NCI-H146 treated with DMSO at 0.1 percent for 48 hours (cell line): ENCODE data around the gene TEX14.
A peak's percentile ranks its signal among the peaks of the same experiment; 100 is the strongest.

Source experiments
- DNase-seq: peaks from one replicate; lab custom pipeline; 2025; ENCODE audit not compliant: unreplicated experiment; lab: John Stamatoyannopoulos, UW

Gene TEX14

DNA sequence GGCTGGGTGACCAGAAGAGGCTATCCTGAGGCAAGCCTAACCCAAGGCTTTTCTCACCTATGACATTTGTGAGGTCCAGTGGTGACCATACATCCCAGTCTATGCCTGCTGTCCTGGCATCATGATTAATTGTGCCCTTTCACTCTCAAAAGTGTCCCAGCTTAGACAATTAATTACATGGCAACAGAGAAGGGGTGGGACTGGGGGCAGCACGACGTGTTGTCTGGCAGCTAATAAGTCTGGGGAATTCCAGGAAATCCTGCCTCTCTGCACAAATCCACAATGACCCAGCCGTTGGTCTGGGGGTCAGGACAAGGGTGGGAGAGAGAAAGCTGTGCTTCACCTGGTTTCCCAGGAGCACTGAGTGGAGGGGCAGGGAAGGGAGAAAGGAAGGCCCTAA lies 163.4 kb downstream of the TEX14 start:
- DNase-seq, result no peak

DNA sequence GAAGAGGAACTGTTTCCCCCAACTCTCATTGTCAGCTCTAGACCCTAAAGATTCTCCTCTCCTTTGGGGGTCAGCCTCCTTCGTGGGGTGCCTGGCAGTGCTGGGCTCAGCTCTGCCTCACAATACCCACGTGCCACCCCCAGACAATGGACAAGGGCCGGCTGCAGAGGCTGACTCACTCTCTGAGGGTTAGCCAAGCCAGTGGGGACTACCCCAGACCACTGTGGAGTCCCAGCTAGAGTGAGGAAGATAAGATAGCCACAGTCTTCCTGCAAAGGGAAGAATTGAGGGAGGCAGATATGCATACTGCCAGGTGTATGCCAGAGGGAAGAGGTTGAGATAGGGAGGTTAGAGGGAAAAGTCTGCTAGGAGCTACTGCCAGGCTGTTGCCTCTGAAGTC lies 163.9 kb downstream of the TEX14 start:
- DNase-seq, result no peak

DNA sequence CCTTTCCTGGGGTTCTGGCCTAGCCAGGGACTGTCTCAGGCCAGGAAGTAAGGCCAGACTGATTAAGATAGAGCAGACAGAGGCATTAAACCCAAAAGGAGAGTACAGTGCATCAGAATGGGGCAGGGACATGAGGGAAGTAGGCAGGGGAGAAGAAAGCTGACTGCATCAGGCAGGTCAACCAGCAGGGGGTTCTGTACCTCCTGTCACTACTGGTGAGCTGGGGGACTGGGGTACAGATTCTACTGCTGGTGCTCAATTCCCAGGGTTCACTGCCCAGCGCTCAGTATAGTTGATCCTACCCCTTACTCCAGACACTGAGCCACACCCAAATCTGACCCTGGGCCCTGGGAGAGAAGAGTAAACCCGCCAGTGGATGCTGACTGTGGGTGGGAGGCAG lies 164.5 kb downstream of the TEX14 start:
- DNase-seq, result no peak

DNA sequence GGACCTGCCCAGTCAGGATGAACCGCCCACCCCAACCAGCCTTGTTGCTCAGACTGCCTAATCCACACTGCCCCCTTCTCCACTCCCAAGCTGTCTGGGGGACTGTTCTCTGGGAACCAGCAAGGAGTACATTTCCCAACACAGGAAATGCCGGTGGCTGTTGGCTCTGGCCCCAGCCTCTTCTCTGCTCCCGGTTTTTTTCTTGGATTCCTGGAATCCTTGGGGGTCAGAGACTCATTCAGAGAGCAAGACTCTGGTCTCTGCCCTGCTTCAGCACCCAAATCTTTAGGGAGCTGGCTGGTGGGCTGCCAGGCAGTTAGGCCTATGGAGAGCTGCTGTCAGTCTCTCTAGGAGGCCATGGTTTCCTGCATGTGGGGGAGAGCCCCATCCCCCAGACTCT lies 166.6 kb downstream of the TEX14 start:
- no peak for DNase-seq

DNA sequence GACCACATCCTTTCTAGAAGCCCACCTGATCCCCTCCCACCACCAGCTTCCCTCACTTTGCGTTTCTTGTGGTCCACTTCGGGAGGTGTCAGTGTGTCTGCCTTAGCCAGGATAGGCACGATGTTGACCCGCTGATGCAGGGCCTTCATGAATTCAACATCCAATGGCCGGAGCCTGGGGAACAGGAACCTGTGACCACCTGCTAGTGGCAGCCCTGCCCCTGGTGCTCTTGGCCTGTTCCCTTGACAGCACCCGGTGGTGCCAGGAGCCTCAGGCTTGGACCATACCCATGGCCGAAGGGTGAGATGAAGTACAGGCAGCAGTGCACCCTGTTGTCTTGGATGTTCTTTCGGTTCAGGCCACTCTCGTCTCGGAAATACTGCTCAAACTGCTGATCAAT lies 170.2 kb downstream of the TEX14 start:
- no peak for DNase-seq

DNA sequence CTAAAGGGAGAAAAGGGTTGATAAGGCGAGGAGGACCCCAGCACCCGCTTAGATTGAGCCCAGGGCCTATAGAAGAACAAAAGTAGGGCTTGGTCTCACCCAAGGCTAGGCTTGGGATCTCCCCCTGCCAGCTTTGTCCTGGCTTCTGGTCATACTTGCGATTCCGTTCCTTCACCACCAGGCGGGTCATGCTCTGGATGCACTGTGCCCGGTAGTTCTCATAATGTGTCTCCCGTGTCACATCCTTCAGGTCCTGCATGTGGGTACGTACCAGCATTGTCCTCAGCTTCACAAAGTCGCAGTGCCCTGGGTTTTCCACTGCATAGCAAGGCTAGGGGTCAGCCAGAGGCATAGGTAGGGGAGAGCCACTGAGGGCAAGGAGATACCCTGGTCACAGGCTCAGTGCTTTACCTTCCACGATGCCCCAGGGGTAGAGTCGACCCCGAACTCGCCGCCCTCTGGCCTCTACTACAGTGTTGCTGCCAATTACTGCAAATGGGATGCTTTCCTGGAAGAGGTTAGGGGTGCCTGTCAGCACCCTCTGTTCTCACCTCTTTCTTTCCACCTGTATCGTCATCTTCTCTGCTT lies 170.9 kb downstream of the TEX14 start:
- DNase-seq, result no peak

DNA sequence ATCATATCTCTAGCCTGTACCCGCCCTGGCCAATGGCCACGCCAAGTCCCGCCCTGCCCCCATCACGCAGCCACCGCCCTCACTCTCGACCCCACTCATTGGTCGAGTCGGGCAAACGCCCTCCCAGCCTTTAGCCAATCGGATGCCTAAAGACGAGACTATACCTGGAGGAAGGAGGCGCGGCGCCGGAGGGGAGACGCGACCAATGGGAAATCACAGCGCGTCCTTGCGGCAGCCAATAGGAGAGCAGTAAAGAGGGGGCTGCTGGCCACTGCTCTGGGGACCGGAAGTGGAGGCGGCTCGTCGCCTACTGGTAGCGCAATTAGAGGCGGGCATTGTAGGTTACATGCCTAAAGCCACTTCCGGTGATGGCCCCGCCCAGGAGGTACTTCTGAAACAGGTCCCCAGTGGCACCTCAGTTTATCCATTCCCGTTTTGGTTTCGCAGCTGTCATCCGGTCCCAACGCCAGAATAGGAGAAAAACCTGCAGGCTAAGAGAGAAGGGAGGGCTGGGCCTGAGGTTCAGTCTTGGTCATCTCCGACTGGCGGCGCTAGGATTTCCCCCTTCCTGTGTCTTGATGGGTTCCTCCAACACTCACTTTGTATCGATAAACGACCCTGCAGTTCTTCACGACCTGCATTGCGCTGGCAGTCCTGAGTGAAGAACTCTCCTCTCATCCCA lies 173.8 kb downstream of the TEX14 start:
- DNase-seq, result peak; percentile 99

DNA sequence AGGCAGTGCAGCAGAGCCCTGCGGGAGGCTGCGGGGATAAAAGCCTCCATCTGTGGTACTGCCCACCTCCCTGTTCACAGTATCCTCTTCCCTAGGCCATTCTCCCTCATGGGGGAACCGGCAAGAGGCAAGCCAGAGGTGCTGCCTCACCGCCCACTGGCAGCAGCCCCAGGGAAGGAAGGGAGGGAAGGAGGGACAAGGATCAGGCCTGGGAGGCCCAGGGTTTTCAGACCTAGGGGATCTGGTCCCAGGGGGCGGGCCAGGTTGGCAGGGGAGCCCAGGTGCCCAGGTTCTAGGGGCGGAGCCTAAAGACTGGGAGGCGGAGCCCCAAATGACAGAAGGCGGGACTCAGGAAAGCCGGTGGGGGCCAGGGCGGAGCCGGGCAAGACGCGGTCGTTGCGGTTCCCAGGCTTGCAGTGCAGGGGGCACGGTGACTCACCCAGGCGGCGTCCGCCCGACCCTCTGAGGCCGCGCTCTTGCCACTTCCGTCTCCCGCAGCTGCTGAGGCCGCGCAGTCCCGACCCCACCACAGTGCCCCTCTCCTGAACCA lies 174.4 kb downstream of the TEX14 start:
- DNase-seq, result no peak

DNA sequence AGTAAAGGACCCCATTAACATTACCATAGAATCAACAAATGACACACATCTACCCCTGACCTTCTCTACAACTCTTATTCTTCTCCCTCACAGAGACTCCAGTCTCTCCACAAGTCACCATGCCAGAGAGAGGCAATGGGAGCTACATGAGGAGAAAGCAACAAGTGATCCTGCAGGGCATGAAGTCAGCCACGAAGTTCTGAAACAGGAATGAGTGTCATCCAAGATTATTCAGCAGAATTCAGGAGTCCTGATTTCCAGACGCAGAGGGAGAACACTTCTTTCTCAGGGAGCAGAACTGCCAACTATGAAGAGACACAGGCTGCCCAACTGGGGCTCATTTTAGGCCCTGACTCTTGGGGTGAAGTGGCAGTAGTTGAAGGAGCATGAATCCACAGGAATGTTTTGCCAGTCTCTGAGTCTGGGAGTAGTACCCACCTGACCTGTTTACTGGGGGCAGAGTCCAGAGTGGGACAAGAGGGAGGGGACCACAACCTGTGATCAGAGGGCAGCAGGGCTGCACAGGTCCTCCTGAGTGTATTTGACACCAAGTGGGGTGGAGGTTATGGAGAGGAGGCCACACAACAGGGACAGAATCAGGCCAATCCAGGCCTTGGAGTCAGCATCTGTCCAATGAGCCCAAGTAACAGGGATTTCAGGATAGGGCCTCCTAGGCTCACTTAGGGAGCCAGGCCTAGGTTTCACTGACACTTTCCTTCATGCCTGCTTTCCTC lies 175.0 kb downstream of the TEX14 start:
- no peak for DNase-seq

DNA sequence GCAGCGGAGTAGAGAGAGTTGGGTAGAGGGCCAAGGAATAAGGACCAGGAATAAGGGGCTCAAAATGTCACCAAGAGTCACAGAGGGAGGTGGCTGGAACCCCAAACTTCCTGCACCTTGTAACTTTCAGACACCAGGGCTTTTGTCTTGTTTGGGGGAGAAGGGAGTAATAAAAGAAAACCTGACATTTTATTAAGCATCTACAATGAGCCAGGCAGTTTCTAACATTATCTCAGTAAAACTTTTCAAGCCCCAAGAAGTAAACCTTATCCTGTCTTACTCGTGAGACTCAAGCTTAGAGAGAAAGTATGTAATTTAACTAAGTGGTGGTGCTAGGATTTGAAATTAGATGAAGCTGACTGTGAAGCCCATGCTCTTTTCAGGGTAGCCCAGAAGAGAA lies 176.6 kb downstream of the TEX14 start:
- DNase-seq, result no peak

DNA sequence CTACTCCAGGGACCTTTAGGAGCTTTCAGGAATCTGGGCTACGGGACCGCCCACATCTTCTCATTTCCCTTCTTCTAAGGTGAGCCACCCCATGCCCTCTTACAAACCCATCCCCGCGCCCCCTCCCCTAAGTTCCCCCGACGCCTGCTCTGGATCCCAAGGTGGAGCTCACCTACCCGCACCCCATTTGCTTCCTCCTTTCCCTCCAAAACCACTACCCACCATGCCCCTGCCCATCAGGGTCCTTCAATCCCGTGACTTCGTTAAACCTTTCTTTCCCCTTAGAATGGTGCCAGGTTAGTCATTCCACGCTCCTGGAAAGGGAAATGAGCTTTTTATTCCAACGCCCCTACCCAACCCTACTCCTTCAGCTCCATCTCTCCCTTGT lies 177.1 kb downstream of the TEX14 start:
- no peak for DNase-seq

DNA sequence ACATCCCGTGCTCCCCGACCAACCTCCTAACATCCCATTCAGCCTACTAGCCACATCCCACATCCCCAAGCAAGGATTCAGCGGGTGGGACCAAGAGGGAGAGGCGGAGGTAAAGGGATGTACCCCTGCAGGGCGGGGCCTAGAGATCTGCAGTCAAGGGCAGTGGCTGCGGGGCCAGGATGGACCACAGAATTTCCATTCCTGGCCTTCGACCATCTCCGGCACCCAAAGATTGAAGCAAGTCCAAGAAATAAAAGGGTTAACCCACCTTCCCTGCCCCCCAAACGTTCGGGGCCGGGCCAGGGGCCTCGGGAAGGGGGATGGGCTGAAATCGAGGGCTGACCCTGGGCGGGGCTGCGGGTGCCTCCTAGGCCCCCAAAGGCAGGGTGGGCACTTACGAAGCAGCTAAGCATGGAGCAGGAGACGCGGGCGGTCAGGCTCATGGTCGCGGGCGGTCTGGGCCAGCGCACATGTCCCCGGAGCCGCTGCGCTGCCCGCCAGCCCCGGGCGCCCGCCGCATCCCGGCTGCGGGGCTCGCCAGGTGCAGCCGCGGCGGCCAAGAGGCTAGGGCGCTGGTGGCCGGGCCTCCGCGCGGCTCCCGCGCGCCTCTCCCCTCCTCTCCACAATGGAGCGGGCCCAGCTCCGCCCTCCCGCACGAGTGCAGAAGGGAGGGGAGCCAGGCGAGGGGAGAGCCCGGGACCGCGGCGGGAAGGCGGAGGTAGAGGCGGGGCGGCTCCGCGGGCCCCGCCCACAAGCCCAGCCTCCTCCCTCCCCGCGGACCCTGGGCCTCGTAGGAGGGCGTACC lies 177.7 kb downstream of the TEX14 start, which contains the start of gene MTMR4:
TSS of gene MTMR4 (minus strand) at position 674 of the 805 bp plus-strand sequence. CDS start at position 443, 231 bp downstream.
- peak; percentile 75 for DNase-seq

DNA sequence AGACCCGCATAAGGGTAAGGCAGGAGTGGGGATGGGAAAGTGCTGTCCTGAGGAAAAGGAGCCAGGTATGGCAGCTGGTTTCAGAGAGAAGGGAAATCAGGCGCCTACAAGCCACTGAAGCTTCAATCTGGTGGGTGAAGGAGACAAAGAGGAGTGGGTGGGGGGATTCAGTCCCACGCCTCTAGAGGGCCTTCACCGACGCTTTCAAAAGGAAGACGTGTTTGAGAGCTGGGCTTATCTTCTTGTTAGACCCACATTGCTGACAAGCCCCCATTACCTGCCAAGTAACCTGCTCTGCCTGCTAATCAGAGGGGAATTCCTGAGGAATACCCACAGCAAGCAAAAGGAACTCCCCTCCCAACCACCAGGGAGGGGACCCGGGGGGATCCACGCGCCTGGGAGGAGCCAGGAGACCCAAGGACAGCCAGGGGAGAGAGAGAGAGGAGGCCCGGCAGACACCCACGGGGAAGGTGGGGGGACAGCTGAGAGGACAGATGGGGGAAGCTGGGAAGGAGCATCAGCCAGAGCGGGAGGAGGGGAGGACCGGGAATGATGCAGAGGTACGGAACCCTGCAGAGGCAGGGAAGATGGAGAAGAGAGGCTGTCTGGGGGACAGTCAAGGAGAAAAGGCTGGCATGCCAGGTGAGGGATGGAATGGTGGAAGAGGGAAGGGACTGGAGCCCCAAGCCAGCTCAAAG lies 178.4 kb downstream of the TEX14 start:
- DNase-seq, result no peak

DNA sequence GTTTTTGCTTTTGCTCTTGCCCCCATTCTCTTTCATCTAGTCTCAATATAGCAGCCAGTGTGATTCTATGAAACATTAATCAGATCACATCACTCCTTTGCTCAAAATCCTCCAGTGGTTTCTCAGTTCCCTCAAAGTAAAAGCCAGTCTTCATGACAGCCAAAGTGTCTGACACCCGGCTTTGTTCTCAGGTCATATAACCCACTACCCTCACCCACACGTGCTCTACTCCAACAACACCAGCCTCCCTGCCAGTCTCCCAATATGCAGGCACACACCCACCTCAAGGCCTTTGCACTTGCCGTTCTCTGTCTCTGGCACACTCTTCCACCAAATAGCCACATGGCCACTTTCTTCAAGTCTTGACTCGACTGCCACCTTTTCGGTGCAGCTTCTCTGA lies 181.8 kb downstream of the TEX14 start:
- no peak for DNase-seq

DNA sequence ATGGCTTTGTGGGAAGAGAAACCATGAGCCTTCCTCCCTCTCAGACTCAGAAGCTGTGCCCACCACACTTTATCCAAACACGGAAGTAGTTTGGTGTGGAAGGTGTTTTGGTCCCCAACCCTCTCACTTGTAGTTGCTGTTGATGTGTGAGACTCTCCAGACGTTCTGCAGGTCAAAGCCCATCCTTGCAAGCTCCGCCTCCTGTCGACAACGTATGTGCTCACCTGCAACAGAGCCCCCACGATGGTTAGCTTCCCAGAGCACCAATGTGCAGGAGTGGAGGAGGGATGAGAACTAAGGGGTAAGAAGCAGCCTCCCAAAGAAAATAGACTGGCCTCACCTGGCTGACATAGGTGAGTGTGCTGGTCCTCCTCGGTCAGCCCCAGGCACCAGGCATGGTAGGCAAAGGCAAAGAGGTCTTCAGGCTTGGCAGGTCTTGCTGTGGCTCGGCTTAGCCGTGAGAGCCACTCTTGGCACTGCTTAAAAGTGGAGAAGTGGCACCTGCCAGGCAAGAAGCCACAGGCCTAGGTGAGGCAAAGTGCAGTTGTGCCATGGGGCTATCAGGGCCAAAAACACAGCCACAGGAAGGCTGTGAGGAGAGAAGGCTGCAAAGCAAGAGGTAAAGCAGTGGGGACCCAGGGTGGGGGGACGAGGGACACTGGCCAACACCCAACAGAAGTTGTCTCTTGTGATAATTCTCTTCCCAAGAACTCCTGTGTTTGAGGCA lies 183.3 kb downstream of the TEX14 start:
- DNase-seq, result no peak

DNA sequence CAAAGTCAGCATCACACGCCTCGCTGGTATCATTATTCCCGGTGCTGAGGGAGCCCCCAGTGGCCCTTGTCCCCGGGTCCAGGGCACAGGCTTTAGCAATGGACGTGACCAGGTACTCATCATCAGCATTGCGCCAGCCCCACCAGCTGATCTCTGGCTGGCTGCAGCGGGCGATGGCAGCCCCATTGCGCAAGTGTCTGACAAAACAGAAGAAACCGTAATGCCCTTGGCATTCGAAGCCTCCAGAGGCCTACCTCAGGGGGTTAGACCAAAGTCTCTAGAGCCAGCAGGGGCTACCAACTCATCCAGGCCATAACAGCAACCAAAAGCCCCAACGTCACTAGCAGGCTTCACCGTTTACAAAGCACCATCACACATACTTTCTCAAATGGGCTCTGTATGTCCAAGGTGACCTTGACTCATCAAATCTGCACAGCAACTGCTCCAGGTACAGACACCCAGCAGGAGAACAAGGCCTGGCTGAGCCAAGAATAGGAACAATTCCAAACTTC lies 184.7 kb downstream of the TEX14 start:
- no peak for DNase-seq
